Tibial nerve (tissue), 4 donors: ENCODE results near the gene ADK.

Experiments
- CTCF ChIP-seq, 5 experiments: fragments of 200-600 bp in 3 of 5; fragments of 450-650 bp in 2 of 5; sonication (generic) in 3 of 5; IDR thresholded peaks; one replicate each; pipeline ENCODE4 v1.5.1; 2016 to 2019; ENCODE audit warnings: antibody characterized with exemption in 5 of 5, mild to moderate bottlenecking in 3 of 5, moderate library complexity in 2 of 5
- EP300 ChIP-seq, 2 donors: sonication (generic); formaldehyde crosslinking; IDR thresholded peaks; one replicate each; pipeline ENCODE4 v1.6.1; 2017; ENCODE audit warnings: antibody characterized with exemption in 2 of 2, mild to moderate bottlenecking in 1 of 2
- POLR2A ChIP-seq, 2 donors: fragments of 450-650 bp; IDR thresholded peaks; one replicate each; pipeline ENCODE4 v1.6.1; 2017; ENCODE audit warnings: antibody characterized with exemption in 2 of 2, mild to moderate bottlenecking in 2 of 2, moderate library complexity in 2 of 2

GRCh38 chr10:74635655-74636054 is 484.6 kb downstream of the ADK start:
- TF ChIP-seq POLR2A (IDR thresholded peaks at IDR 0.05) (no peak), CTCF (IDR thresholded peaks at IDR 0.05) (no peak), EP300 (IDR thresholded peaks at IDR 0.05) (no peak)
